ENCODE data around the gene DNAJC27.

GRCh38 chr2:24903161-24904103, 68.3 kb downstream of the DNAJC27 start:
- TF ChIP-seq, protein P1, sequence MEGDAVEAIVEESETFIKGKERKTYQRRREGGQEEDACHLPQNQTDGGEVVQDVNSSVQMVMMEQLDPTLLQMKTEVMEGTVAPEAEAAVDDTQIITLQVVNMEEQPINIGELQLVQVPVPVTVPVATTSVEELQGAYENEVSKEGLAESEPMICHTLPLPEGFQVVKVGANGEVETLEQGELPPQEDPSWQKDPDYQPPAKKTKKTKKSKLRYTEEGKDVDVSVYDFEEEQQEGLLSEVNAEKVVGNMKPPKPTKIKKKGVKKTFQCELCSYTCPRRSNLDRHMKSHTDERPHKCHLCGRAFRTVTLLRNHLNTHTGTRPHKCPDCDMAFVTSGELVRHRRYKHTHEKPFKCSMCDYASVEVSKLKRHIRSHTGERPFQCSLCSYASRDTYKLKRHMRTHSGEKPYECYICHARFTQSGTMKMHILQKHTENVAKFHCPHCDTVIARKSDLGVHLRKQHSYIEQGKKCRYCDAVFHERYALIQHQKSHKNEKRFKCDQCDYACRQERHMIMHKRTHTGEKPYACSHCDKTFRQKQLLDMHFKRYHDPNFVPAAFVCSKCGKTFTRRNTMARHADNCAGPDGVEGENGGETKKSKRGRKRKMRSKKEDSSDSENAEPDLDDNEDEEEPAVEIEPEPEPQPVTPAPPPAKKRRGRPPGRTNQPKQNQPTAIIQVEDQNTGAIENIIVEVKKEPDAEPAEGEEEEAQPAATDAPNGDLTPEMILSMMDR (conservative IDR thresholded peaks at IDR 0.05; ENCODE audit: low read depth, low read length): no peak
- TF ChIP-seq EZH2 (IDR thresholded peaks at IDR 0.05; ENCODE audit: low read length, unreplicated experiment): no peak
- no peak for TF ChIP-seq EZH2phosphoT487 (IDR thresholded peaks at IDR 0.05; ENCODE audit: borderline replicate concordance, low read length)

Measured in PC-3 (cell line).